Stimulated activated naive CD8-positive, alpha-beta T cell treated with anti-CD3 and anti-CD28 coated beads, Interleukin-15, Interleukin-2, amounts not matched to agents 100 ng/mL and 50 ng/mL, for 24 hours (primary cell): ENCODE data around the gene ZBTB40.

Experiments
- H3K27ac Mint-ChIP-seq: one replicate; pipeline ENCODE4 v1.8.0; 2021; ENCODE audit warnings: mild to moderate bottlenecking, mixed read lengths
- H3K27me3 Mint-ChIP-seq: one replicate; pipeline ENCODE4 v1.8.0; 2021; ENCODE audit warnings: mixed read lengths
- H3K36me3 Mint-ChIP-seq: one replicate; pipeline ENCODE4 v1.8.0; 2021; ENCODE audit warnings: low read depth, mixed read lengths
- H3K4me1 Mint-ChIP-seq: one replicate; pipeline ENCODE4 v1.8.0; 2021; ENCODE audit warnings: low read depth, mixed read lengths
- H3K4me3 Mint-ChIP-seq: one replicate; pipeline ENCODE4 v1.8.0; 2021; ENCODE audit warnings: mild to moderate bottlenecking, mixed read lengths
- H3K9me3 Mint-ChIP-seq: one replicate; pipeline ENCODE4 v1.8.0; 2021; ENCODE audit warnings: mixed read lengths

Gene ZBTB40

DNA sequence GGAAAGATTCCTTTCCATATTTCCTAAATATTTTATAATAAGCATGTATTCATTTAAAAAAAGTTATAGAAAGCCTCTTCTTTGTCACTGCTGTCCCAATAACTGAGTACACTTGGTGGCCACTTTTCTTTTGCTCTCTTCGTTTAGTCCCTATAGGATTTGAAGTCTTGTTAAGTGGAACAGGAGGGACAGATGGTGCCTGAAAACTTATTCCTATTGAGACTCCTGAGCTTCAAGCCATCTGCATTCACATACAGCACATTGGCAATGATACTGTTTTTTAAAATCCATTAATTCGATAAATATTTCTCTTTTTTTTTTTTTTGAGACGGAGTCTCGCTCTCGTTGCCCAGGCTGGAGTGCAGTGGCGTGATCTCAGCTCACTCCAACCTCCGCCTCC lies 2.0 kb upstream of the ZBTB40 start:
- peaks cover 4% of the 10 kb centered on the region for H3K36me3 Mint-ChIP-seq
- H3K4me3 Mint-ChIP-seq, result no peak overlapping the region
- peaks cover 5% of the 10 kb centered on the region for H3K27me3 Mint-ChIP-seq
- H3K4me1 Mint-ChIP-seq, result peaks cover 22% of the 10 kb centered on the region
- no peak overlapping the region for H3K27ac Mint-ChIP-seq
- H3K9me3 Mint-ChIP-seq, result no peaks in the 10 kb centered on the region

DNA sequence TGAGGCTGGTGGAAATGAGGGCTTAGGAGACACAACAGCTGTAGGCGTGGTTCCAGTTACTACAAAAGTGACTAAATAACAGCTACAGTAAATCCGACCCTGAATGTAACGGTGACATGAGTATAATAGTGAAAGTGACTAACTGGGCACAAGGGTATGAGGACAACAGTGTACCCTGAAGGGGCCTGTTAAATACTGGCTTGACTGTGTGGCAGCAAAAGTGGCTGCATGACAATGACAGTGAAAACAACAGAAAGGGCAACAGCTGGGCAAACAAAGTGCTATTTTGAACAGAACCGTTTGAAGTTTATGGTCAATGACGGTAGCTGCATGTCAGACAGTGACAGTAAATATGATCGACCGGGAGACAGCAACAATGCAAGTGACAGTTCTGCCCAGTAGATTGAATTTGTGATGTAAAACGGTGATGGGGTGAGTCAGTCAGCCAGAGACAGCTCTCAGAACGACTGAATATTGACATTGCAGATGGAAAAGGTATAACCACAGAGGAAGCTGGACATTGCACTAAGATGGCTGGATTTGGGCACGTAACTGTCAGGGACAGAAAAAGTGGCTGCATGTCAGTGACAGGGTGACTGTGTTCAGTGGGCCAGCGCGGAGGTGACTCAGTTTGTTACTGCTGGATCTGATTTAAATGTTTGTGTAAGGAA lies 1.2 kb upstream of the ZBTB40 start:
- Mint-ChIP-seq H3K9me3 (no peaks in the 10 kb centered on the region), H3K27ac (peak overlapping the region; percentile 21), H3K4me1 (peaks cover 28% of the 10 kb centered on the region), H3K27me3 (peaks cover 5% of the 10 kb centered on the region), H3K36me3 (peaks cover 5% of the 10 kb centered on the region), H3K4me3 (peak overlapping the region; percentile 90)

DNA sequence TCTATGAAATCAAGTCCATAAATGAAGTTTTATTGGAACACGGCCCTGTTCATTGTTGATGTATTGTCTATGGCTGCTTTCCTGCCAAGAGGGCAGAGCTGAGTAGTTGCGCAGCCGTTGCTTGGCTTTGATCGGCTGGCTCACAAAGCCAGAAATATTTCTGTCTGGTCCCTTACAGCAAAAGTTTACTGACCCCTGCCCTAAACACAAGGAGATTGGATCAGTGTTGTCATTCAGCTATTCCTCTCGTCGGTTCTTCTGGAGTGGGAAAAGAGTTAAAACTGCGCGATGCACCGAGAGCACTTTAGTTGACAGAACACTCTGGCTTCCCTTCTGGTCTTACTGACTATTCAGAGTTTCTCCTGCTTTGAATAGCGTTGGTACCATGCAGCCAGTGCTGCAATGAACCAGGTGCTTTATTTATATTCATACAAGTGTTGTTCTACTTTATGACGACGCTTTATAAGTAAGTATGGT lies 868 bp downstream of the ZBTB40 start:
- peaks cover 28% of the 10 kb centered on the region for H3K4me1 Mint-ChIP-seq
- H3K27me3 Mint-ChIP-seq, result no peaks in the 10 kb centered on the region
- no peaks in the 10 kb centered on the region for H3K9me3 Mint-ChIP-seq
- H3K4me3 Mint-ChIP-seq, result peak overlapping the region; percentile 90
- peaks cover 5% of the 10 kb centered on the region for H3K36me3 Mint-ChIP-seq
- H3K27ac Mint-ChIP-seq, result peak overlapping the region; percentile 73

- Mint-ChIP-seq H3K4me1 (peaks cover 33% of the 10 kb centered on the region), H3K27ac (peak overlapping the region; percentile 24)
These were observed 1.5 kb downstream of the ZBTB40 start for GRCh38 chr1:22453181-22453580.

DNA sequence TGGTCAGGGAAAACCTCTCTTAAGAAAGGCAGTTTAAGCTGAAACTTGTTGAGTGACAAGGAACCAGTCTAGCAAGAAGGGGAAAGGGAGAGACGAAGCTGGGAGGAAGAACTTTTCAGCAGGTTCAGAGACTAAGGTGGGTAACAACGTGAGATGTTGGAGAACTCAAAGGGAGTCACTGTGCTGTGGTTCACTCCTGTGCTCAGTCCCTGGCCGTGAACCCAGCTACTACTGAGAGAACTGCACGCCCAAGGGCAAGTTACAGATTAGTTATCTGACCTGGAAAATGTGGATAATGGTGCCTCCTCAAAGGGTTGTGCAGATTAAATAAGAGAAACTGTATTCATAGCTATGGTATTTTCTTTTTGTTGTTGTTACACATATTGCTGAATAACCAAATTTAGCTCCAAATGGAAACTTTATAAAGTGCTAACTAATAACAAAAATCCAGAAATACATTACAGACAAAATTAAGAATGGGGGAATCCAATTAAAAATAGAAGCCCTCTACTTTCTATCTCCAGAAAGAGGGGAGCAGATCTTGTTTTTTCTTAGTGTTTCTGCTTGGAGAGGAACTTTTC lies 2.9 kb downstream of the ZBTB40 start:
- no peaks in the 10 kb centered on the region for H3K27me3 Mint-ChIP-seq
- peaks cover 36% of the 10 kb centered on the region for H3K4me1 Mint-ChIP-seq
- H3K36me3 Mint-ChIP-seq, result peaks cover 16% of the 10 kb centered on the region
- no peak overlapping the region for H3K4me3 Mint-ChIP-seq
- H3K9me3 Mint-ChIP-seq, result no peaks in the 10 kb centered on the region
- H3K27ac Mint-ChIP-seq, result no peak overlapping the region

More at GRCh38 chr1:22453181-22453580, 1.5 kb downstream of the ZBTB40 start:
- peaks cover 9% of the 10 kb centered on the region for H3K36me3 Mint-ChIP-seq
- H3K4me3 Mint-ChIP-seq, result peak overlapping the region; percentile 90
- no peaks in the 10 kb centered on the region for H3K27me3 Mint-ChIP-seq
- H3K9me3 Mint-ChIP-seq, result no peaks in the 10 kb centered on the region

GRCh38 chr1:22457345-22457744 lies 5.7 kb downstream of the ZBTB40 start:
- H3K4me1 Mint-ChIP-seq, result peaks cover 48% of the 10 kb centered on the region
- H3K4me3 Mint-ChIP-seq, result no peak overlapping the region
- H3K27ac Mint-ChIP-seq, result no peak overlapping the region
- H3K27me3 Mint-ChIP-seq, result no peaks in the 10 kb centered on the region
- H3K36me3 Mint-ChIP-seq, result peaks cover 16% of the 10 kb centered on the region
- H3K9me3 Mint-ChIP-seq, result no peaks in the 10 kb centered on the region

GRCh38 chr1:22457836-22458235 lies 6.2 kb downstream of the ZBTB40 start:
- peaks cover 16% of the 10 kb centered on the region for H3K36me3 Mint-ChIP-seq
- peaks cover 46% of the 10 kb centered on the region for H3K4me1 Mint-ChIP-seq
- H3K27ac Mint-ChIP-seq, result no peak overlapping the region
- no peaks in the 10 kb centered on the region for H3K9me3 Mint-ChIP-seq
- H3K4me3 Mint-ChIP-seq, result no peak overlapping the region
- H3K27me3 Mint-ChIP-seq, result no peaks in the 10 kb centered on the region

GRCh38 chr1:22461100-22461499 lies 9.4 kb downstream of the ZBTB40 start:
- H3K9me3 Mint-ChIP-seq, result no peaks in the 10 kb centered on the region
- H3K36me3 Mint-ChIP-seq, result peaks cover 16% of the 10 kb centered on the region
- H3K27ac Mint-ChIP-seq, result no peak overlapping the region
- H3K4me1 Mint-ChIP-seq, result peaks cover 32% of the 10 kb centered on the region
- no peaks in the 10 kb centered on the region for H3K27me3 Mint-ChIP-seq
- H3K4me3 Mint-ChIP-seq, result no peak overlapping the region

DNA sequence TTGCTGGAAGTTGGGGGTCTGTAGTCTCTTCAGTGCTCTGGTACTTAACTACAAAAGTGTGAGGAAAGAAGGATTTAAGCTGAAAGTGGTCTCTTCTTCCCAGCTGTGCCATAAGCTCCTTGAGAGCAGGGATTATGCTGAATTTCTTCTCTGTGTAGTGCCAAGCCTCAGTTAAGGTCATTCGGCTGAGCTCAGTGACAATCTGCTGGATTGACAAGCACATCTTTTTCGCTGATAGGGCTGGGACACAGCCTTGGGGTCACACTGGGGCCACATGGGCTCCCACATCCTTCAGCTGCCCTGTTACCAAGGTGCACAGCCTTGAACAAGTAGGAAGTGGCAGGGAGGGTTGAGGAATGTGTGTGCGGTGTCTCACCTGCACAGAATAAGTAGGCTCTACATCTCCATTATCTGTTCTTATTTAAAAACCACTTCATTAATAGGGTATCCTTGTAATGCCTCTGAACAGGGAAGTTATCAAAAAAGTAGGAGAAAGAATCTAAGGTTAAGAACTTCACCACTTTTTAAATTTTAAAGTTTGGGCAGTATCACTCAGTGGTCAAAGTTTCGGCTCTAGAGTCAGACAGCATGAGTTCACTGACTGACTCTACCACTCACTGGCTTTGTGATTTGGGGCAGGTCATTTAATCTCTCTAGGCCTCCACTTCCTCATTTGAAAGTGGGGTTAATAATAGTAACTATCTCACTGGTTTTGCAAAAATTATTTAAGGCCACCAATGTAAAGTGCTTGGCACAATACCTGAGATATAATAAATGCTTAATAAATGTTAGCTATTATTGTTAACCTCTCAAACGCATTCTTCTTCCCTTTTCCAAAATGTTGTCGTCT lies 10.3 kb downstream of the ZBTB40 start:
- Mint-ChIP-seq H3K4me3 (no peak overlapping the region), H3K36me3 (peaks cover 21% of the 10 kb centered on the region), H3K4me1 (peaks cover 38% of the 10 kb centered on the region), H3K9me3 (no peaks in the 10 kb centered on the region), H3K27ac (no peak overlapping the region), H3K27me3 (no peaks in the 10 kb centered on the region)

DNA sequence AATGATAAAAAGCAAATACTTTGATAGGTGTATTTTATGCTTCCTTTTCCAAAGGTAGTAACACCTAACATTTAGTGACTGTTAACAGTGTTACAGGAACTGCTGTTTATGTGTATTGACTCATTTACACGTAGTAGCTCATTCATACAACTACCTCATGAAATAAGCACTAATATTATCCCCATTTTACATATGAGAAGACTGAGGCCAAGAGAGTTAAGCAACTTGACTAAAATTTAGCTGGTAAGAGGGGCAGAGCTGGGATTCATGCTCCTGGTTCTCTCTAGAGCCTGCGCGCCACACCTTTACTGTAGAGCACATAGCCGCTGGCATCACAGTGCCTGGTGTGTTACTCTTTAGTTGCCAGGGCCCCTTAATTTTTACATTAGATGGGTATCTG lies 11.3 kb downstream of the ZBTB40 start:
- Mint-ChIP-seq H3K36me3 (peaks cover 19% of the 10 kb centered on the region), H3K27me3 (no peaks in the 10 kb centered on the region), H3K4me1 (peaks cover 35% of the 10 kb centered on the region), H3K27ac (no peak overlapping the region), H3K4me3 (no peak overlapping the region), H3K9me3 (no peaks in the 10 kb centered on the region)

GRCh38 chr1:22465015-22465565 lies 13.4 kb downstream of the ZBTB40 start:
- no peaks in the 10 kb centered on the region for H3K9me3 Mint-ChIP-seq
- H3K36me3 Mint-ChIP-seq, result peaks cover 10% of the 10 kb centered on the region
- H3K27me3 Mint-ChIP-seq, result no peaks in the 10 kb centered on the region
- H3K4me1 Mint-ChIP-seq, result peaks cover 39% of the 10 kb centered on the region
- H3K4me3 Mint-ChIP-seq, result no peak overlapping the region
- no peak overlapping the region for H3K27ac Mint-ChIP-seq

GRCh38 chr1:22465671-22466070 lies 14.0 kb downstream of the ZBTB40 start:
- Mint-ChIP-seq H3K4me3 (no peak overlapping the region), H3K27ac (no peak overlapping the region), H3K36me3 (peaks cover 10% of the 10 kb centered on the region), H3K4me1 (peaks cover 41% of the 10 kb centered on the region), H3K9me3 (no peaks in the 10 kb centered on the region), H3K27me3 (no peaks in the 10 kb centered on the region)

- Mint-ChIP-seq H3K36me3 (peaks cover 10% of the 10 kb centered on the region), H3K27me3 (no peaks in the 10 kb centered on the region), H3K4me1 (peaks cover 23% of the 10 kb centered on the region), H3K4me3 (no peak overlapping the region), H3K9me3 (no peaks in the 10 kb centered on the region), H3K27ac (no peak overlapping the region)
These were observed 18.6 kb downstream of the ZBTB40 start for GRCh38 chr1:22470227-22470626.

- no peak overlapping the region for H3K4me3 Mint-ChIP-seq
- no peaks in the 10 kb centered on the region for H3K27me3 Mint-ChIP-seq
- H3K36me3 Mint-ChIP-seq, result peaks cover 15% of the 10 kb centered on the region
- H3K4me1 Mint-ChIP-seq, result peaks cover 20% of the 10 kb centered on the region
- H3K27ac Mint-ChIP-seq, result no peak overlapping the region
- no peaks in the 10 kb centered on the region for H3K9me3 Mint-ChIP-seq
These were observed 19.4 kb downstream of the ZBTB40 start for GRCh38 chr1:22471078-22471477.

- peaks cover 15% of the 10 kb centered on the region for H3K4me1 Mint-ChIP-seq
- H3K27me3 Mint-ChIP-seq, result no peaks in the 10 kb centered on the region
- no peak overlapping the region for H3K27ac Mint-ChIP-seq
- no peaks in the 10 kb centered on the region for H3K9me3 Mint-ChIP-seq
- H3K36me3 Mint-ChIP-seq, result peaks cover 12% of the 10 kb centered on the region
- no peak overlapping the region for H3K4me3 Mint-ChIP-seq
These were observed 20.0 kb downstream of the ZBTB40 start for GRCh38 chr1:22471610-22472009.
